NCI-H69 (cell line): ENCODE measurements around the gene DIS3L2.

Experiments used
- DNase-seq: peaks from one replicate; lab custom pipeline; 2025; lab: John Stamatoyannopoulos, UW

The DIS3L2 gene

DNA sequence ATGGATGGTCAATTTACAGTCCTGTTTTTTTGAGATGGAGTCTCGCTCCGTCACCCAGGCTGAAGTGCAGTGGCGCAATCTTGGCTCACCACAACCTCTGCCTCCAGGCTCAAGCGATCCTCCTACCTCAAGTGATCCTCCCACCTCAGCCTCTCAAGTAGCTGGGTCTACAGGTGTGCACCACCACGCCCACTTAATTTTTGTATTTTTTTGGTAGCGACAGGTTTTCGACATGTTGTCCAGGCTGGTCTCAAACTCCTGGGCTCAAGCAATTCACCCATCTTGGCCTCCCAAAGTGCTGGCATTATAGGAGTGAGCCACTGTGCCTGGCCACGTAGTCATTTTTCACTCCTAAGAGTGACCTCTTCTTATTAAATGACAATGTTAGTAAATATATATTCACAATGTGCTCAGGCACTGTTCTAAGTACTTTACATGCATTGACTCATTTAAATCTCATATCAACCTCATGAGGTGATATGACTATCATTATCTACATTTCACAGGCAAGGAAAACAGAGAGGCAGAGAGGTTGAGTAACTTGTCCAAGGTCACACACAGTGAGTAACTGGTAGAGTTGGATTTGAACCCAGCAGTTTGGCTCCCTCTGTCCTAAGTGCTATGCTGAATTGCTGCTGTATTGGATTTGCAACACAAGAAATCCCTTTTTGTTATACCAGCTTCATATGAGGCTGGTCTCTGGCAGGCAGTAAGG is 5.6 kb upstream of the DIS3L2 start:
- DNase-seq, result no peak

DNA sequence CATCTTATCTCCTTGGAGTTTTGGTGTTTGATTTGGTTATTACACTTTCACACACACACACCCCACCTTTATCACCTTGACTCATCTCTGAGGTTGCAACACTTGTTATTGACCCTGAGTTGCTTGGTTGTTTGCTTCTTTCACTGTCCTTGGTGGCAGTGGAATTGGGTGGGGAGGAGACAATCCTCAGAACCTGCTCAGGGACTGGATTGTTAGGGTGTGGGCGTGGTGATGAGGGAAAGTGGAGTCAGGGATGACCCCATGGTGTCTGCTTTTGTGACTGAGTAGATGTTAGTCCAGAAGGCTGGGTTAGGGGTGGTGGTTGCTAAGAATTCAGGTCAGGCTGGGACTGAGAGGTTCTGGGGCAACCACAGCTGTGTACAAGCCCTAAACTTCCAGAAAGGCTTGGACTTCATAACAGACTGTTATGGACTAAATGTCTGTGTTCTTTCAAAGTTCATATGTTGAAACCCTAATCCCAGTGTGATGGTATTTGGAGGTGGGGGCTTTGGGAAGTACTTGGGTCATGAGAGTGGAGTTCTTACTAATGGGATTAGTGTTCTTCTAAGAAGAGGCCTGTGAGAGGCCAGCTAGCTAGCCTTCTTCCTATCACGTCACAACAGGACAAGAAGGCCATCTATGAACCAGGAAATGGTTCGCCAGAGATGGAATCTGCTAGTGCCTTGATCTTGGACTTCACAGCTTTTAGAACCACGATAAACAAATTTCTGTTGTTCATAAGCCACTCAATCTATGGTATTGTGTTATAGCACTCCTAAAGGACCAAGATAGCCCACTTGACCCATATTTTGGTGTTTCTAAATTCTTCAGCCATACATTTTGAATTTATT is 3.4 kb upstream of the DIS3L2 start:
- no peak for DNase-seq

DNA sequence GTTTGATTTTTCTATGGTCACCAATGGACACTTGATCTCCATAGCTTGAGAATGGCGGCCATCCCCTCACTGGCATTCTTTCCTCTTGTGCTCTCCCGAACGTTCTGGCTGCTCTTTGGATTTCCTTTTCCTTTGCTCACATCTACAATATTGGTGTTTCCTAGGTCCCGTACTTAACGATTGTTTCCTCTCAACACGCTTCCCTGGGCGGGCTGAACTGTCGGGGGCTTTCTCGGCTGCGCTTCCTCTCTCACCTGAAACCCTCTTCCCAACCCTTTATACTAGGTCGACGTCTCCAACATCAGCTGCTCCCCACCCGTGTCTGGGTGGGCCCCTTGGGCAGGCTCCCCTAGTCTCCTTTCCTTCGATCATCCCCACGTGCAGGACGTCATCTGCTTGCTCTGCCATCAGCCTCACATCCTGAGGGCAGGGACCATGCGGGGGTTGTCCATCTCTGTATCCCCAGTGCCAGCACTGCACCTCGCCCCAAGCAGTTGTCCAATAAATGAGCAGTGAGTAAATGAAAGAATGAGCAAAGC is 634 bp upstream of the DIS3L2 start:
- no peak for DNase-seq

DNA sequence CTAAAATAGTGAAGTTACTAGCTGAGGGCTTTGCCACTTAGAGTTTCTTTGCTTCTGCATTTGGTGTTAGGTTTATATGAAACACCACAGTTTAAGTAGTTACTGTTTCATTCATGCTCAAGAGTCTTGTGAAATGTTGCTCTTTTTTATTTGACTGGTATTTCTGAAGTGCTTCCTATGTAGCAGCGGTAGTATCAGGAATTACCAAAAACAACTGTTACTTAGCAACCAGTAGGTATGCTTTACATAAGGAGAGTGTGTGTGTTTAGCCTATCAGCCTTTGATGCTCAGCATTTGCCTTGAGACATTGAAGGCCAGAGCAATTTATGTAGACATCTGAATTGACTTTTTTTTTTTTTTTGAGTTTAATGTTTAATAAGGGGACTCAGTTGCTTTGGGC is 3.6 kb downstream of the DIS3L2 start:
- no peak for DNase-seq

DNA sequence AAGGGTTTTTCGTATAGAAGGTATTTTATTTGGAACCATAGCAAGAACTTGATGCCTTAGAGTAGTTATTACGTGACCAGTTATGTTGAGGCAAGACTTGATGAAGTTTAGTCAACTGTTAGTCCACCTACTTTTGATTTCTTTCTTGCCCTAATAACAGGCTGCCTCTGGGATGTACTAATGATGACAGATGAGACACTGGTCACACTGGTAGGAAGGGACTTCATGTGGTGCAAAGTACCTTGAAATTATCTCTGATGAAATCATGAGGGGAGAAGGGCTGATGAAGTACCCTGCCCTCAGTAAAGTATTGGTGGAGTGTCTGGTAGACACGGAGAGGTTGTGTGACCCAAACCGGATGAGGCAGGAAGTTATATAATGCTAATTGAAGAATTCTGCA is 5.4 kb downstream of the DIS3L2 start:
- DNase-seq, result no peak

DNA sequence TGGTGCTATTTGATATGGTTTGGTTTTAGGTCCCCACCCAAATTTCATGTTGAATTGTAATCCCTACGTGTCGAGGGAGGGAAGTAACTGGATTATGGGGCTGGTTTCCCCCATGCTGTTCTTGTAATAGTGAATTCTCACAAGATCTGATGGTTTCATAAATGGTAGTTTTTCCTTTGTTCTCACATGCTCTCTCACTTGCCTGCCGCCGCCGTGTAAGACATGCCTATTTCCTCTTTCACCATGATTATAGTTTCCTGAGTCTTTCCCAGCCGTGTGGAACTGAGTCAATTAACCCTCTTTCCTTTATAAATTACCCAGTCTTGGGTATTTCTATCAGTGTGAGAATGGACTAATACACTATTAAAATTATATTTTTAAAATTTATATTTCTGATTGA is 7.3 kb downstream of the DIS3L2 start:
- no peak for DNase-seq

DNA sequence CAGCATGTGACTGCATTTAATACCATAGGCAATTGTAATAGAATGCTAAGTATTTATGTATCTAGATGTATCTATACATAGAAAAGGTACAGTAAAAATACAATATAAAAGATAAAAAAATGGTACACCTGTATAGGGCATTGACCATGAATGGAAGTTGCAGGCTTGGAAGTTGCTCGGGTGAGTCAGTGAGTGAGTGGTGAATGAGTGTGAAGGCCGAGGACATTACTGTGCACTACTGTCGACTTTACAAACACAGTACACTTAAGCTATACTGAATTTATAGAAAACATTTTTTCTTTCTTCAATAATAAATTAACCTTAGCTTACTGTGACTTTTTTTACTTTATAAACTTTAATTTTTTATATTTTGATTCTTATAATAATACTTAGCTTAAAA is 8.9 kb downstream of the DIS3L2 start:
- DNase-seq, result no peak

DNA sequence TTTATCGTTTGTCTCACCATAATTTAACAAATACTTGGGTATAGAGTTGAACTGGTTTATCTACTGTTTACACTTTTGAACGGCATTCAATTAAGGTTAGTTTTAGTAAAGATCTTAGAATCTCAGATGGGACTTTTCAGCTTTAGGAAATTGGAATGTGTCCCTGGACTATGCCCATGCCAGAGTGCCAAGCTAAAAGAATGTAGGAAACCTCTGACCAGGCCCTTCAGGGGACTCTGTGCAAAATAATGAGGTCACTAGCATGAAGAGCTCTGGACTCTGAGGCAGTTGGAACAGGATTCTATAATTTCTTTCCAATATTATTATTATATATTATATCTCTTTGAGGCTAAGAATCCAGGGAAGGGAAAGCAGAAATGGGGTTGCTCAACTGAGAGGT is 13.5 kb downstream of the DIS3L2 start:
- DNase-seq, result no peak

DNA sequence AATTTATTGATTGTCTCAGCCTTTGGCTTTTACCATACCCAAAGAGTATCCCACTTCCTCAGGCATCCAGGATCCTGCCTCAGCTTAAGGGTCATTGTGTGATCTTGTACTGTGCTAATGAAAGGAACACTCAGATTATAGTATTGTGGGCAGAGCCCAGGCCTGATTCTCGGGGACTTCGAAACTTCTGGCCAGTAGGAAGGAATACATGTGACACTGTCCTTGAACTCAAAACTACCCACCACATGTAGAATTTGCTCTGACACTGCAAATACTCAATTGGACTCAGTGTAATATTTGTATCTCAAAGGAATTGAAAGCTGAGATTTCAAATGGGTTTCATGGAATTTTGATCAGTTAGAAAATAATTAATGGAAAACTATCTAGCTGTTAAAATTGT is 15.9 kb downstream of the DIS3L2 start:
- DNase-seq, result no peak

DNA sequence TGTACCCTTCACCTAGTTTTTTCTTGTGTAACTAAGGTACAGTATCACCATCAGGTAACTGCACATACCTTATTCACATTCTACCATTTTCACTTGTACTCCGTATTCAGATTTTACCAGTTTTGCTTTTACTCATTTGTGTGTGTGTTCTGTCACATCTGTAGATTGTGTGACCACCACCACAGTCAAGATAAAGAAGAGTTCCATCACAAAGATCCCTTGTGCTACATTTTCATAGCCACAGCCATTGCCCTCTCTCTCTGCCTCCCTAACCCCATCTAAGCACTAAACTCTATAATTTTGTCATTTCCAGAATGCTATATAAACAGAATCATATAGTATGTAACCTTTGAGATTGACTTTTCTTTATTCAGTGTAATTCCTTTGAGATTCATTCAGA is 23.5 kb downstream of the DIS3L2 start:
- DNase-seq, result no peak

DNA sequence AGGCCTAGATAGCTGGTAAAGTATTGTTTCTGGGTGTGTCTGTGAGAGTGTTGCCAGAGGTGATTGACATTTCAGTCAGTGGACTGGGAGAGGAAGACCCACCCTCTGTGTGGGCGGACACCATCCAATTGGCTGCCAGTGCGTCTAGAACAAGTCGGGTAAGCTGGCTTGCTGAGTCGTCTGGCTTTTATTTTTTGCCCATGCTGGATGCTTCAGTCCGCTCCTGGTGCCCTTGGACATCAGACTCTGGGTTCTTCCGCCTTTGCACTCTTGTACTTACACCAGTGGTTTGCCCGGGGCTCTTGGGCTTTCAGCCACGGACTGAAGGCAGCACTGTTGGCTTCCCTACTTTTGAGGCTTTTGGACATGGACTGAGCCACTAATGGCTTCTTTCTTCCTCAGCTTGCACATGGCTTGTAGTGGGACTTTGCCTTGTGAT is 24.3 kb downstream of the DIS3L2 start:
- DNase-seq, result no peak

DNA sequence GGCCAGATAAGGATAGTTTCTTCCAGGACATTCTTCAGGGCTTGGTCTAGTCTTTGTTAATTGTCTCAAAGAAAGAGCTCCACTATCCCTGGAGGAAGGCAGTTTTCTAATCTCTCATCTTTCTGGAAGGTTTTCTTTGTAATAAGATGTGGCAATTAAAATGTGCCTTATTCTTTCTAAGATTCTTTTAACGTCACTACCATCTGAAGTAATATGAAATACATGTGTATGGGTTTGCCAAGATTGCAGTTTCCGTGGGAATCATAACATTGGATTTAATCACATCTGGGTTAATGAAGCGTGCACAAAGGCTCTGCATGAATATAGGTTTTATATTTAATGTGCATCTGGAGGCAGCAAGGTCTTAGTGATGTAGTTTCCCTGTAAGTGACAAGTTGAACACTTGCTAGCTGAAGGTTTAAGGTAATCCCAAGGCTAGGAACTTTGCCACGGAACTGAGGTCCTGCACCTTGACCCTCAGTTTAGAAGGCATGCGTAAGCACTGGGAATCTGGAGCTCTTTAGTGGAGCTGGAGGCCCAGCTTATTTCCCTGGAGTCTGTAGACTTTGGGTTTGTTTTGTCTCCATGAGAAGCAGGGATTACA is 25.7 kb downstream of the DIS3L2 start:
- DNase-seq, result peak; percentile 13

DNA sequence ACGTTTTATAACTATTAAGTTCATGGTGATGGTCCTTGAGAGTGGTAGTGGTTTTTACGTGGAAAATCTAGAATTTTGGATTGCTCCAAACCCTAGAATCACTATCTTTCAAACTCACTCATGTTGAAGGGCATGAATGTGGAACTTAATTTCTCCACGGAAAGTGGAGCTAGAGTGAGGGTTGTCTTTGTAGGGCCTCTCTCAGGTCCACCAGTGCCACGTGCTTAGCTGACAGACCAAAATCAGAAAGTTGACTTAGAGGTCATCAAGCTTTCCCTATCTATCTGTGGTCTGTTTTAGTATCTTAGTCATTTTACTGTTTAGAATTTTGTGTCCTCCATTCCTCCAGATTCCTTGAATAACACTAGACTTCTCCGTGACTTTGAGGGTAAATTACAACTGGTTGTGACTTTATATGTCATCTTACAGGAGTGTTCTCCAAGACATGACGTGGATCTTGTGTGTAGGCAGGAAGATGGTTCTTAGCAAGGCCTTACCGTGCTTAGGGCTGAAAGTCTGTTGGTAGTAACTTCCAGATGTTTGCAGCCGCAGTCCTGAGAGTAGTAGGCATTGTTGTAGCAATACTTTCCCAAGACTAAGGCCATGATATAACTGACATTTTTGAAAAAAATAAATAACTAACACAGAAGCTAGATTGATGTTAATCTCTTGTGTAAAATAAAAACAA is 26.8 kb downstream of the DIS3L2 start:
- no peak for DNase-seq

DNA sequence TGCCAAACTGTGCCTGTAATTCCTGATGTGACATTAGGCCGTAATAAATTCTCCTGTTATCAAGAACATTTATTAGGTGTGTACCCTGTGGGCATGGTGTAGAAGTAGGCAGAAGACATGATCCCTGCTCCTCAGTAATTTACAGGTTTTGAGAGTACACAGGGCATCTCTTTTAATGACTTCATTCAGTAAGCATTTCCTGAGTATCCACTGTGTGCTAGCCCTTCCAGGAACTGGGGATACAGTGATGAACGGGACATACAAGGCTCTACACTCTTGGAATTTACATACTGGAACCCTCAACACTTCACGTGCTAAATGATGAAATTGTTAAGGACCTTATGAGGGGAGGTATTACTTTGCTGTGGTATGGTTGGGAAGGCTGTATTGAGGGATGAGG is 30.2 kb downstream of the DIS3L2 start:
- DNase-seq, result no peak

DNA sequence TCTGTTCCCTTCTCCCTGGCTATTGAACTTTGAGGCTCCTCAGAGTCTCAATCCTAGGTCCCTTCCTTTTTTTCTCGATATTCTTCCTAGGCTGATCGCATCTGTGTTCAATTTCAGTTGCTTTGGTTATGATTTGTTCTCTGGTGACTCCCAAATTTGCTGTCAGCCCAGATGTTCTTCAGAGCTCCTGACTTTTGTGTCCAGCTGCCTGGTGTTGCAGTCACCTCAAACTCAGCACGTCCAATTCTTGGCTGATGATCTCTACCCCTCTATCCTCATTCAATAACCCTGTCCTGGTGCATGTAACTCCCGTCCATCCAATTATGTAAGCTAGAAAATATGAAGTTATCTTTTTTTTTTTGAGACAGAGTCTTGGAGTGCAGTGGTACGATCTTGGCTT is 31.4 kb downstream of the DIS3L2 start:
- no peak for DNase-seq

DNA sequence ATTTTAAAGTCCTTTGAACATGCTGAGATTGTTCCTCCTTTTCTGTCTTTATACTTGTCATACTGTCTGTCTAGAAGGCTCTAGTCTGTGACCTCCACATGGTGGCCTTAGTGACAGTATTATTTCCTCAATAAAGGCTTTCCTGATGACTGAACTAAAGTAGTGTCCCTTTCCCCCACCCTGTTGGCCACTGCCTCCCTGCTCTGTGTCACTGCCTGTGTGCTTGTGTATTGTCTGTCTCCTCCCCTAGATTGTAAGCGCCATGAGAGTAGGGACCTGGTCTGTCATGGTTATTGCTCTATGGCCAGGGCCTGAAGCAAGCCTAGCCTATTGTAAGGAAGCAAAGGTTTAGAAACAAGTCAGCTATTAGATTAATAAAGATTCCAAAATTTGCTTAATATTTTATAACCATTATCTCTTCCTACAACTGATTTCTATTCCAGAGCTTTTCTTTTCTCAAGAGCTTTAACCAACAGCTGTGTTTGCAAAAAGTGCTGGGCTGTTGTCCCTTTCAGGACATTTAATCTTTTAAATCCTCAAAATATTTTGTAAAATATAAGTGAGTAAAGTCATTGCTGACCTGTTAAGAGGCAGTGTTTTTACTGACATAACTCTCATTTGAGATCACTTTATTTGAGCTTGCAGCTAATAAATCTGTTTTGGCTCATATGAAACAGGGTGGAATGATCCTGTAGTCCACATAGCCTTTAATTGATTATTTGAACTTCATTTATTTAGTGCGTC is 35.5 kb downstream of the DIS3L2 start:
- no peak for DNase-seq

DNA sequence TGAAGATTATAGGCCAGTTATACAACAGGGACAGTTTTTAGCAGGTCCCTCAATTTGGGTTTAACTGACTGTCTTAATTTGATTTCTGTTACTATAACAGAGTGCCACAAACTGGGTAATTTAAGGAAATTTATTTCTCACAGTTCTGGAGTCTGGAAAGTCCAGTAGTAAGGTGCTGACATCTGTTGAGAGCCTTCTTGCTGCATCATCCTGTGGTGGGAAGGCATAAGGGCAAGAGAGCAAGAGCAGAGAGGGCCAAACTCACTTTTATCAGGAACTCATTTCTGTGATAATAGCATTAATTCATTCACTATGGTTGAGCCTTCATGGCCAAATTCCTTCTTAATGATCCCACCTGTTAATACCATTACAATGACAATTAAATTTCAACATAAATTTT is 36.5 kb downstream of the DIS3L2 start:
- DNase-seq, result no peak

DNA sequence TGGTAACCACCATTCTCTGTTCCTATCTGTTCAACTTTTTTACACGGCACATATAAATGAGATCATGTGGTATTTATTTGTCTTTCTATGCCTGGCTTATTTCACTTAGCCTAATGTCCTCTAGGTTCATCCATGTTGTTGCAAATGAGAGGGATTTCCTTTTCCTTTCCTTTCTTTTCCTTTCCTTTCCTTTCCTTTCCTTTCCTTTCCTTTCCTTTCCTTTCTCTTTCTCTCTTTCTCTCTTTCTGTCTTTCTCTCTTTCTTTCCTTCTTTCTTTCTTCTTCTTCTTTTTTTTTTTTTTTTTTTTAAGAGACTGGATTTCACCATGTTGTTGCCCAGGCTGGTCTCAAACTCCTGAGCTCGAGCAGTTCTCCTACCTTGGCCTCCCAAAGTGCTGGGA is 38.9 kb downstream of the DIS3L2 start:
- no peak for DNase-seq

DNA sequence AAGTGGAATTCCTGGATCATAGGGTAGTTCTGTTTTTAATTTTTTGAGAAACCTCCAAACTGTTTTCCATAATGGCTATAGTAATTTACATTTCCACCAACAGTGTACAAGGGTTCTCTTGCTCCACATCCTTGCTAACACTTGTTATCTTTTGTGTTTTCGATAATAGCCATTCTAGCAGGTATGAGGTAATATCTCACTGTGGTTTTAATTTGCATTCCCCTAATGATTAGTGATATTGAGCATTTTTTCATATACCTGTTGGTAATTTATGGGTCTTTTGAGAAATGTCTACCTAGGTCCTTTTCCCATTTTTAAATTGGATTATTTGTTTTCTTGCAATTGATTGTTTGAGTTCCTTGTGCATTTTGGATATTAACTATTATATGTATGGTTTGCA is 39.6 kb downstream of the DIS3L2 start:
- no peak for DNase-seq

DNA sequence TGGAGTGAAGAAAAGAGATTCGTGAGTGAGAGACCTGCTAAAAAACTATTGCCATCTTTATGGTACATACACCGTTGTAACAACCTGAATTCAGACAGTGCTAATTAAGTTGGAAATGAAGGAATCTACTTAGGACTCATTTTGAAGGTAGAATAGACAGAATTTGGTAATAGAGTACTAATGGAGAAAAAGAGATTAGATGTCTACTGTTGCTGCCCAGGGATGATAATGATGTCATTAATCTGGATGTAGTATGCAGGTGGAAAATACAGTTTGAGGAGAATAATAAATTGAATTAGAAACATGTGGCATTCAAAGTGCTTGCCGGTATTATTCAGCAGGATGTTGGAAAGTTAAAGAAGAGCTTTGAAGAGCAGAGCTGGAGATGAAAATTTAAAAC is 44.7 kb downstream of the DIS3L2 start:
- DNase-seq, result no peak

DNA sequence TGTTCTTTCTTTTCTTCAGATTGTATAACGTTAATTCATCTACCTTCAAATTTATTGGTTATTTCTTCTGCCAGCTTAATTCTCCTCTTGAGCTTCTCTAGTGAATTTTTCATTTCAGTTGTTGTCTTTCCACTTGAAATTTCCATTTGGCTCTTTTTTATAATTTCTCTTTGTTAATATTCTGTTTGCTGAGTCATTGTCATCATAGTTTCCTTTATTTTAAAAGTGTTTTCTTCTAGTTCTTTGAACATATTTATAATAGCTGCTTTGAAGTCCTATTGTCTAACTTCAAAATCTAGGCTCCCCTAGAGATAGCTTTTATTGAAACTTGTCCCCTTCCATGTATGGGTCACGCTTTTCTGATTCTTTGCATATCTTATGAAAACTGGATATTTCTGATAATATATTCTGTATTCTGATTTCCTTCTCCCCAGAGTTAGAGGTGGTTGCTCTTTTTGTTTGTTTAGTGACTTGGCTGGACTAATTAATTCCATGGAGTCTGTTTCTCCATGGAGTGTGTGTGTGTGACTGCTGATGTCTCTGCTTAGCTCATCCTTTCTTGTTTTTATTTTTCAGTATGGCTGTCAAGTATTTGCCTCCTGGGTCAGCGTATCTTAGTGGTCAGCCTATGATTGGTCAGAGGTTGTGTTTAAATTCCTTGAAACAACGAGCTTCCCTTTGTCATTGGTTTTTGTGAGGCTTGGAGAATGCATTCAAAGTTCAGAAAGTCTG is 47.6 kb downstream of the DIS3L2 start:
- no peak for DNase-seq
